Neural cell (in vitro differentiated cells): ENCODE measurements around the gene SPON1. TPM values are rescaled to one million over a fixed set of nuclear protein-coding genes. Genes with fewer than 3 reads are reported as not detected.

ENCODE experiments used
- H2AFZ ChIP-seq: fragments of 200-600, 300-800 bp; sonication (generic), shearing (Covaris generic); 2 replicates; pipeline ENCODE4 v1.6.0; 2014; ENCODE audit warnings: low read depth, mild to moderate bottlenecking, antibody characterized with exemption, low read length, moderate library complexity
- H3F3A ChIP-seq: fragments of 200-600 bp; shearing (Covaris generic); 2 replicates; pipeline ENCODE4 v1.6.1; 2016; ENCODE audit warnings: mild to moderate bottlenecking, moderate library complexity, mixed read lengths, antibody characterized with exemption, low read length; ENCODE audit not compliant: insufficient read depth, poor library complexity, severe bottlenecking
- H3K27ac ChIP-seq: fragments of 200-600, 300-800 bp; sonication (generic), shearing (Covaris generic); 2 replicates; pipeline ENCODE4 v1.5.1; 2014; ENCODE audit warnings: mild to moderate bottlenecking, low read length, moderate library complexity
- H3K27me3 ChIP-seq: fragments of 300-800, 200-600 bp; sonication (generic), shearing (Covaris generic); 2 replicates; pipeline ENCODE4 v1.6.0; 2014; ENCODE audit warnings: mild to moderate bottlenecking, low read depth, low read length, moderate library complexity; ENCODE audit not compliant: insufficient read depth
- H3K36me3 ChIP-seq: fragments of 300-800, 200-600 bp; sonication (generic), shearing (Covaris generic); 2 replicates; pipeline ENCODE4 v1.5.1; 2014; ENCODE audit warnings: mild to moderate bottlenecking, antibody characterized with exemption, low read length, moderate library complexity; ENCODE audit not compliant: insufficient read depth
- H3K4me2 ChIP-seq: fragments of 300-800, 200-600 bp; sonication (generic), shearing (Covaris generic); 2 replicates; pipeline ENCODE4 v1.6.0; 2014; ENCODE audit warnings: mild to moderate bottlenecking, low read length
- H3K4me3 ChIP-seq: fragments of 300-800, 200-600 bp; sonication (generic), shearing (Covaris generic); 2 replicates; pipeline ENCODE4 v1.5.1; 2014; ENCODE audit warnings: mild to moderate bottlenecking, low read length, moderate library complexity
- H3K79me2 ChIP-seq: fragments of 200-600 bp; shearing (Covaris generic); replicated peaks from 2 replicates; pipeline ENCODE4 v1.6.0; 2014; ENCODE audit warnings: mild to moderate bottlenecking, low read length, moderate library complexity; ENCODE audit not compliant: insufficient read depth
- H3K9ac ChIP-seq: fragments of 300-800, 200-600 bp; sonication (generic), shearing (Covaris generic); 2 replicates; pipeline ENCODE4 v1.6.1; 2016; ENCODE audit warnings: mild to moderate bottlenecking, low read length, mixed read lengths
- H3K9me2 ChIP-seq: fragments of 200-600 bp; shearing (Covaris generic); 2 replicates; pipeline ENCODE4 v1.6.1; 2016; ENCODE audit warnings: mild to moderate bottlenecking, low read length, mixed read lengths; ENCODE audit not compliant: insufficient read depth
- H3K9me3 ChIP-seq: fragments of 200-600, 300-800 bp; sonication (generic), shearing (Covaris generic); 2 replicates; pipeline ENCODE4 v1.6.1; 2016; ENCODE audit warnings: mild to moderate bottlenecking, mixed run types, low read length, moderate library complexity, mixed read lengths
- H4K20me1 ChIP-seq: fragments of 200-600 bp; shearing (Covaris generic); 2 replicates; pipeline ENCODE4 v1.6.1; 2016; ENCODE audit warnings: mild to moderate bottlenecking, mixed run types; ENCODE audit not compliant: insufficient read depth
- EP300 ChIP-seq: fragments of 450-650 bp; conservative IDR thresholded peaks from 2 replicates; pipeline ENCODE4 v1.6.1; 2014; ENCODE audit warnings: antibody characterized with exemption, mild to moderate bottlenecking, moderate library complexity; ENCODE audit not compliant: poor library complexity, severe bottlenecking
- EZH2 ChIP-seq: fragments of 200-600, 300-800 bp; shearing (Covaris generic), sonication (generic); IDR thresholded peaks from 2 replicates; pipeline ENCODE4 v1.6.1; 2014; ENCODE audit warnings: antibody characterized with exemption, low read length, borderline replicate concordance, mild to moderate bottlenecking; ENCODE audit not compliant: insufficient read depth, poor library complexity, severe bottlenecking
- MXI1 ChIP-seq: fragments of 450-650 bp; conservative IDR thresholded peaks from 2 replicates; pipeline ENCODE4 v1.6.1; 2014; ENCODE audit warnings: antibody characterized with exemption, mild to moderate bottlenecking; ENCODE audit not compliant: poor library complexity, severe bottlenecking
- POLR2AphosphoS5 ChIP-seq: IDR thresholded peaks from 2 replicates; pipeline ENCODE4 v1.6.1; 2012
- RAD21 ChIP-seq: fragments of 450-650 bp; conservative IDR thresholded peaks from 2 replicates; pipeline ENCODE4 v1.6.1; 2014; ENCODE audit warnings: antibody characterized with exemption, mild to moderate bottlenecking, moderate library complexity
- SMC3 ChIP-seq: fragments of 450-650 bp; conservative IDR thresholded peaks from 2 replicates; pipeline ENCODE4 v1.6.1; 2014; ENCODE audit warnings: antibody characterized with exemption, mild to moderate bottlenecking, moderate library complexity; ENCODE audit not compliant: poor library complexity
- TAF1 ChIP-seq: IDR thresholded peaks from 2 replicates; pipeline ENCODE4 v1.6.1; 2012; ENCODE audit warnings: low read depth
- polyA plus RNA-seq: library from polyadenylated mRNA; depleted of rRNA; stranded (reverse); fragments of >200 nt; gene quantifications from 2 replicates; pipeline ENCODE4 v1.2.3, GENCODE V29; 2014
- TF ChIP-seq, protein P1 (sequence below): fragments of 450-650 bp; IDR thresholded peaks from 2 replicates; pipeline ENCODE4 v1.5.1; 2014; ENCODE audit warnings: antibody characterized with exemption, mild to moderate bottlenecking, moderate library complexity; ENCODE audit not compliant: poor library complexity, severe bottlenecking
- TF ChIP-seq, protein P2 (sequence below): IDR thresholded peaks from 2 replicates; pipeline ENCODE4 v1.6.1; 2012; ENCODE audit warnings: borderline replicate concordance

Gene SPON1
- polyA plus RNA-seq, 1 donor from 2014 or later = 0.66 TPM

DNA sequence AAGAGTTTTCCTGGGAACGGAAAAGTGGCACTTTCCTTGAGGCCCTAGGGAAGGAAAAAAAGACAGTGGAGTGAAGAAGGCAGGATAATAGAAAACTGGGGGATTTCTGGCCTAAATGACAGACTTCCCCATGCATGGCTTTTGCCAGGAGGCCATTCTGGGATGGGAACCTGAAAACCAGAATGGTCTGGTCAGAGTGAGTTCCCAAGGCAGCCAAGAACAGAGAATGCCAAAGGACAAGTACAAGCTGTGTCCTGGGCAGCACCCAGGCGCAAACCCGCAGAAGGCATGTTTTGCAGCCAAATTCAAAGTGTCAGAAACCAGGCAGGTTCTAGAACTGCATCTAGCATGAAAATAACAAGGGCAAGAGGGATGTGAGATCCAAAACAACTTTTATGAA is 162.4 kb downstream of the SPON1 start:
- TF ChIP-seq EZH2 = no peak
- H3K4me2 ChIP-seq = no peak overlapping the region
- no peak overlapping the region for H2AFZ ChIP-seq
- H3F3A ChIP-seq = no peaks in the 10 kb centered on the region
- peaks cover 3% of the 10 kb centered on the region for H3K9me3 ChIP-seq
- H3K27me3 ChIP-seq = no peaks in the 10 kb centered on the region
- H3K9me2 ChIP-seq = no peaks in the 10 kb centered on the region
- no peak overlapping the region for H3K4me3 ChIP-seq
- H3K9ac ChIP-seq = no peak overlapping the region
- no peaks in the 10 kb centered on the region for H4K20me1 ChIP-seq
- H3K79me2 ChIP-seq = no peaks in the 10 kb centered on the region
- no peaks in the 10 kb centered on the region for H3K36me3 ChIP-seq
- no peak overlapping the region for H3K27ac ChIP-seq

DNA sequence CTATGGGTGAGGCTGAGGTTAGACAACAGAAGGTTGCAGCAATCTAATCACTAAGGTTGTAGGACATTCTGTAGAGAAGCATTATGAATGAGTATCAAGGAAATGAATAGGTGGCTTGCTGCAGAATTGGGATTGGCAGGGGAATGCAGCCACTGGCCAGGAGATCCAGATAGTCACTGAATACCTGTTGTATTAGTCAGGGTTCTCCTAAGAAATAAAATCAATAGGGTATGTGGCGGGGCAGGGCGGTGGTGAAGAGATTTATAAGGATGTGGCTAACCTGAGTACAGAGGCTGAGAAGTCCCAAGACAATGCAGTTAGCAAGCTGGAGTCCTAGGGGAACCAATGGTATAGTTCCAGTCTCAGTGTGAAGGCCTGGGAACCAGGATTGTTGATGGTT is 163.0 kb downstream of the SPON1 start:
- no peak overlapping the region for H3K4me2 ChIP-seq
- no peaks in the 10 kb centered on the region for H3K79me2 ChIP-seq
- H3K27me3 ChIP-seq = no peaks in the 10 kb centered on the region
- H2AFZ ChIP-seq = no peak overlapping the region
- H3K9me2 ChIP-seq = no peaks in the 10 kb centered on the region
- peaks cover 3% of the 10 kb centered on the region for H3K9me3 ChIP-seq
- no peak overlapping the region for H3K27ac ChIP-seq
- H3K9ac ChIP-seq = no peak overlapping the region
- H4K20me1 ChIP-seq = no peaks in the 10 kb centered on the region
- H3F3A ChIP-seq = no peaks in the 10 kb centered on the region
- H3K36me3 ChIP-seq = no peaks in the 10 kb centered on the region
- TF ChIP-seq EP300 (no peak), RAD21 (no peak), EZH2 (no peak), POLR2AphosphoS5 (no peak), TAF1 (no peak), MXI1 (no peak), SMC3 (no peak)
- TF ChIP-seq, protein P1, sequence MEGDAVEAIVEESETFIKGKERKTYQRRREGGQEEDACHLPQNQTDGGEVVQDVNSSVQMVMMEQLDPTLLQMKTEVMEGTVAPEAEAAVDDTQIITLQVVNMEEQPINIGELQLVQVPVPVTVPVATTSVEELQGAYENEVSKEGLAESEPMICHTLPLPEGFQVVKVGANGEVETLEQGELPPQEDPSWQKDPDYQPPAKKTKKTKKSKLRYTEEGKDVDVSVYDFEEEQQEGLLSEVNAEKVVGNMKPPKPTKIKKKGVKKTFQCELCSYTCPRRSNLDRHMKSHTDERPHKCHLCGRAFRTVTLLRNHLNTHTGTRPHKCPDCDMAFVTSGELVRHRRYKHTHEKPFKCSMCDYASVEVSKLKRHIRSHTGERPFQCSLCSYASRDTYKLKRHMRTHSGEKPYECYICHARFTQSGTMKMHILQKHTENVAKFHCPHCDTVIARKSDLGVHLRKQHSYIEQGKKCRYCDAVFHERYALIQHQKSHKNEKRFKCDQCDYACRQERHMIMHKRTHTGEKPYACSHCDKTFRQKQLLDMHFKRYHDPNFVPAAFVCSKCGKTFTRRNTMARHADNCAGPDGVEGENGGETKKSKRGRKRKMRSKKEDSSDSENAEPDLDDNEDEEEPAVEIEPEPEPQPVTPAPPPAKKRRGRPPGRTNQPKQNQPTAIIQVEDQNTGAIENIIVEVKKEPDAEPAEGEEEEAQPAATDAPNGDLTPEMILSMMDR = no peak
- TF ChIP-seq, protein P2, sequence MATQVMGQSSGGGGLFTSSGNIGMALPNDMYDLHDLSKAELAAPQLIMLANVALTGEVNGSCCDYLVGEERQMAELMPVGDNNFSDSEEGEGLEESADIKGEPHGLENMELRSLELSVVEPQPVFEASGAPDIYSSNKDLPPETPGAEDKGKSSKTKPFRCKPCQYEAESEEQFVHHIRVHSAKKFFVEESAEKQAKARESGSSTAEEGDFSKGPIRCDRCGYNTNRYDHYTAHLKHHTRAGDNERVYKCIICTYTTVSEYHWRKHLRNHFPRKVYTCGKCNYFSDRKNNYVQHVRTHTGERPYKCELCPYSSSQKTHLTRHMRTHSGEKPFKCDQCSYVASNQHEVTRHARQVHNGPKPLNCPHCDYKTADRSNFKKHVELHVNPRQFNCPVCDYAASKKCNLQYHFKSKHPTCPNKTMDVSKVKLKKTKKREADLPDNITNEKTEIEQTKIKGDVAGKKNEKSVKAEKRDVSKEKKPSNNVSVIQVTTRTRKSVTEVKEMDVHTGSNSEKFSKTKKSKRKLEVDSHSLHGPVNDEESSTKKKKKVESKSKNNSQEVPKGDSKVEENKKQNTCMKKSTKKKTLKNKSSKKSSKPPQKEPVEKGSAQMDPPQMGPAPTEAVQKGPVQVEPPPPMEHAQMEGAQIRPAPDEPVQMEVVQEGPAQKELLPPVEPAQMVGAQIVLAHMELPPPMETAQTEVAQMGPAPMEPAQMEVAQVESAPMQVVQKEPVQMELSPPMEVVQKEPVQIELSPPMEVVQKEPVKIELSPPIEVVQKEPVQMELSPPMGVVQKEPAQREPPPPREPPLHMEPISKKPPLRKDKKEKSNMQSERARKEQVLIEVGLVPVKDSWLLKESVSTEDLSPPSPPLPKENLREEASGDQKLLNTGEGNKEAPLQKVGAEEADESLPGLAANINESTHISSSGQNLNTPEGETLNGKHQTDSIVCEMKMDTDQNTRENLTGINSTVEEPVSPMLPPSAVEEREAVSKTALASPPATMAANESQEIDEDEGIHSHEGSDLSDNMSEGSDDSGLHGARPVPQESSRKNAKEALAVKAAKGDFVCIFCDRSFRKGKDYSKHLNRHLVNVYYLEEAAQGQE = no peak
- H3K4me3 ChIP-seq = no peak overlapping the region

DNA sequence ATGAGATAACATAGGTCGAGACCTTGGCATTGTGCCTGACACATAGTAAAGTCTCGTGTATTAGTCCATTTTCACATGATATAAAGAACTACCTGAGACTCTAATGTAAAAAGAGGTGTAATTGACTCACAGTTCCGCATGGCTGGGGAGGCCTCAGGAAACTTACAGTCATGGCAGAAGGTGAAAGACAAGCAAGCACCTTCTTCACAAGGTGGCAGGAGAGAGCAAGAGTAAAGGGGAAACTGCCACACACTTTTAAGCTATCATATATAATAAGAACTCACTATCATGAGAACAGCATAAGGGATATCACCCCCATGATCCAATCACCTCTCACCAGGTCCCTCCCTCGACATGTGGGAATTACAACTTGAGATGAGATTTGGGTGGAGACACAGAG is 165.2 kb downstream of the SPON1 start:
- Histone ChIP-seq H2AFZ (no peak overlapping the region), H3K36me3 (no peaks in the 10 kb centered on the region), H3K9me3 (peaks cover 3% of the 10 kb centered on the region), H3K27ac (no peak overlapping the region), H3K4me3 (no peak overlapping the region), H3K79me2 (no peaks in the 10 kb centered on the region), H3F3A (no peaks in the 10 kb centered on the region), H3K9me2 (no peaks in the 10 kb centered on the region), H3K27me3 (no peaks in the 10 kb centered on the region), H3K4me2 (no peak overlapping the region), H3K9ac (no peak overlapping the region), H4K20me1 (no peaks in the 10 kb centered on the region)
- TF ChIP-seq EP300 (no peak), SMC3 (no peak), TAF1 (no peak), MXI1 (no peak), POLR2AphosphoS5 (no peak), EZH2 (no peak)
- TF ChIP-seq, protein P2 = no peak
